HG03159 (cell line): Measurements from ENCODE around the gene CEP97.
"Not testable (repeated sequence)": the region's sequence is repeated elsewhere in the genome, so short reads cannot be mapped to it uniquely, and the experiment has no call there.

Experiments used
- ATAC-seq: cut with Tn5 transposase; IDR thresholded peaks from one replicate; pipeline ENCODE4 v1.9.1; 2021; ENCODE audit warnings: mild to moderate bottlenecking, moderate library complexity; ENCODE audit not compliant: unreplicated experiment

CEP97 gene

DNA sequence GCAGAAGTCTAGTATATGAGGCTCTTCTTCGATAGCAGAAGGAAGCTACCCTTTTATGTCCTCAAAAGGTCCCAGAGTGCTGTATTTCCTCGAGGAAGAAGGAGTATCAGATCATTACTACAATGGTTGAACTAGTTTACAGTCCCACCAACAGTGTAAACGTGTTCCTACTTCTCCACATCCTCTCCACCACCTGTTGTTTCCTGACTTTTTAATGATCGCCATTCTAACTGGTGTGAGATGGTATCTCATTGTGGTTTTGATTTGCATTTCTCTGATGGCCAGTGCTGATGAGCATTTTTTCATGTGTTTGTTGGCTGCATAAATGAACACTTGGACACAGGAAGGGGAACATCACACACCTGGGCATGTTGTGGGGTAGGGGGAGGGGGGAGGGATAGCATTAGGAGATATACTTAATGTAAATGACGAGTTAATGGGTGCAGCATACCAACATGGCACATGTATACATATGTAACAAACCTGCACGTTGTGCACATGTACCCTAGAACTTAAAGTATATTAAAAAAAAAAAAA lies 53.4 kb downstream of the CEP97 start:
- ATAC-seq = not testable (repeated sequence)

DNA sequence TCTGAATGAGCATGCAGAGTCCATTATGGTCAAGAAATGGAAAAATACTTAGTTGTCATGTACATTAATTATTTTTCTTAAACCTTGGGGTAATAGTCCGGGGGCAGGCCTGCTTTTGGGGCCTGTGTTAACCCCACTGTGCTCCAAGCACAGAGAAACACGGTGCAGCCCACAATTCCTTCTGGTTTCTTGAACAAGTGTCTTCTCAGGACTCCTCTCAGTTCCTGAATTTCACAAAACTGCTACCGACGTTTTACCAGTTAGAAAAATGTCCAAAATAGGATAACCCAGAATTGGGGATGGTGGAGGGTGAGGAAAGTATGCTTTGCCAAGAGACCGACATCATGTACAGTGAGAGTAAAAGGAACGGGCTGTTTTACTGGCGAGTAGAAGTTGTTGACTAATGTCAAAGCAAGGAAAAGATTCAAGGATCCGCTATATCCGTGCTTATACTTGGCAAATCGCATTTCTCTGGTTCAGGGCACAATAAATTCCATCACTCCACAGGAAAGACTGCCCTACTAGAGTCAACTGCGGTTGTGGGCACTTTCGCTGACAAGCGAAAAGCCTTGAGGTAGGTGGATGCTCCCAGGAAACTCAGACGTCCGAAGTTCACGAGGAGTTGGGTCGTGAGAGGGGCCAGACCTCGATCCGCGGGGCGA lies 54.1 kb downstream of the CEP97 start:
- ATAC-seq = no peak

DNA sequence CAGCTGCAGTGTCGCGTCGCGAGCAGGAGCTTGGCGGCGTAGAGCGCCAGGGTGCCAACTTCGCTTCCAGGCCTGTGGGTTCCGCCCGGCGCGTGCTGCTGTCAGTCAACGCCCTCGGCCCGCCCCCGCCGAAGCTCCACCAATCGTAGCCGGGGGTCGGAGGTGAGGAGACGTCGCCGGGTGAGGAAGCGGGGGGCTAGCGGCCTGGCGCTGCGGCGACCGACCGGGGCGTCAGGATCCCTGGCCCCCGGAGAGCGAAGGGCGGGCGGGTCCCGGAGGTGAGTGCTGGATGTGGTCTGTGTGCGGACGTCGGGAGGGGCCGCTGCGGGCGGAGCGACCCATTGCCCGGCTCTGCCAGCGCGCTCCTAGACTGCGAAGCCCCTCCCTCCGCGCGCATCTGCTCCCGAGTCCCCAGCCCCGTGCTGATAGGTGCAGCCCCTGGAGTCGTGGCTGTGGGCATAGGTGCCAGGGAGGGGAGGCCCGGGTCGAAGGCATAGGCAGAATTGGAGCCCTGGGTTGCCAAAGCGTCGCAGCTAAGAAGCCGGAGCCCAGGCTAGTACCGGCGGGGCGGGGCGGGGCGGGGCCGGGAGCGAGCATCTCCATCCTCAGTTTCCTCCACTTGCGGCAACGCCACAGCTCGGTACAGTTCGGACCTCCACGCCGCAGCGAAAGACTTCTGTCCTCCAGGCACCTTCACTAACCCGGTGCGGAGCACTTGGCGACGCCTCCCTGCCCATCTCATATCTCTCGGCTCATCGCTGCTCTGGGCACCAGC lies 54.8 kb downstream of the CEP97 start, which contains the start of gene NXPE3:
Gene NXPE3, plus strand, starts transcription at position 165 of the 775 bp plus-strand sequence. CDS start 6,386 bp downstream, outside the sequence.
- peak; percentile 96 for ATAC-seq

DNA sequence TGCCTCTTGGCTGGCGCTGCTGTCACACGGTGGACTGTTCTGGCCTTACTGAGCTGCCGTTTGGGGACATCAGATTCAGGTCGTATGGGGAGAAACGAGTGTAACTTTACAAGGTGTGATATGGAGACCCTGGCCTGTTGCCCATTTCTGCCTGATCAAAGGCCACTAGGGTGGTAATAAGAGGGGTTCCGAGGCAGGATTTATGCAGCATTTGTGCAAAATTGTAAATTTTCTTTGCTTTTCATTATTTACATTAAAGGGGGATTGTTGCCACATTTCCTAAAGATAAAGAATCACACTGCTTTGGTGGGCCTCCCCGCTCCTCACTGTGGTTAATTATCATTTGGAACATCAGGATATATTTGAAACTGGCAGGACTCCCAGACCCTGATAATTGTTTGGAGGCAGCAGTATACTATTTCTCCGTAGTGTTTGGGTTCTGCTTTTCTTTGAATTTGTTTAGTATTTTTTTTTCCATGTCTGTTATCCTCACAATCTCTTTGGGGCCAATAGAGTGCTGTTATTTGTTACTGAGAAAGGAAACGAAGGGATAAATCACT lies 55.5 kb downstream of the CEP97 start:
- no peak for ATAC-seq

DNA sequence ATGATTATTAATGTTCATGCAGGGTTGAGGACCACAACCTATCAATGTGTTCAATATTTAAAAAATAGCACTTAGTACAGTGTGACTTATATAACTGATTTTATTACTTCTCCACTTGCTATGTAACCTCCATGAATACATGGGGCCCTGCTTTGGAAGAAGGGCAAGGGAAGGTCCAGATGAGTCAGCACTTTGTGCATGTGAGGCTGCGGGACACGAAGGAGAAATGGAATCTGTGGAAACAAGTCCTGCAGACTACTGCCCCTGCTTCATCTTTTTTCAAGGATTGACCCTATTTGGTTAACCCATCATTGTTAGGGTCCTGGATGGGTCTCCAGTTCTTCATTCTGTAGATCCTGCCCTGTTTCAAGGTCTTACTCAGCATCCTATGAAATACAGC lies 56.2 kb downstream of the CEP97 start:
- no peak for ATAC-seq

DNA sequence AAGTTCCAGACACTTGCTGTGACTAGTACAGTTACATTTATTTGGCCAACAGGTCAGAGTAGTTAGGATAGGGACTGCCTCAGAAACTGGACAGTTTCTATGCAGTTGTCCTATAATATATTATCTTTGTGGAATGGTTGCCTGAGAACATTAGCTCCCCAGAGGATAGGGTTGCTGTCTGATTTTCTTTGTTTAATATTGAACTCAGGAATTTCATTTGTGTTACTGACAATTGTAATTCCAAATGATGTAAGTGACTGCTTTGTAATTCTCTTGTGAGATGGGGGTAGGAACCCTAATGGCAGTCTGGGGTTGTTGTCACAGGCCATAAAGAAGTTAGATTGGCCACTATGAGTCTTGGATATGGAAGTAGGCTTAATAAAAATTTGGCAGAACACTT lies 56.8 kb downstream of the CEP97 start:
- ATAC-seq = no peak

DNA sequence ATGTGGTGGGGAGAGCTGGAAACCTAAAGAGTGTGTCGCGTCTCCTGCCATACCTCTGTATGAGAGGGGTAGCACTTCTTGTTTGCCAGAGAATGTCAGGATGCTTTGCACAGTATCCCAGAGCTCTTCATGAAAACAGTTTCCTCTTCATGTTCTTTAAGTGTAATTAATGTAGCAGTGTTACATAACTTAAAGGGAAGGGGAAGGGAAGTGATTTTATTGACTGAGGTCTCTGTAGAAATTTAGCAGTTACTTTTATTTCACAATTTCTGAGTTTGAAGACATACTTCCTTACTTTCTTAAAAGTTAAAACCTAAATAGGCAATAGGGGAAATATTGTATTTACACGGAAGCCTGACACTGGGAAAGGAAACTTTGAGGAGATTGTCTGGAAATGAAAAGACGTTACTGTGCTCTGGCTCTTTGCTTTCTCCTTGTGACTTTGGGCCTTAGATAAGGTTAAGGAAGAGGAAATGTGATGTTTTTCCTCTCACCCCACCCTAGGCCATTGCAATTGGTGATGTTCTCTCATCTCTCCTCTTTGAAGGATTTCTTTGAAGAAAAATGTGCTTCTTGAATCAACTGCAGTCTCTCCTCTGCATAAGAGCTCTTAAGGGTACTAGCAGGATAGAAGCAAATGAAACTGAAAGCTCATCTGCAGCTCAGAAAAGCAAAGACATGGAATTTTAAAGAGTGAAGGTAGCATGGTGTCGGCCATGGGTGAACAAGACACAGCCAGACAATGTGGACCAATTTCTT lies 60.6 kb downstream of the CEP97 start:
- no peak for ATAC-seq

DNA sequence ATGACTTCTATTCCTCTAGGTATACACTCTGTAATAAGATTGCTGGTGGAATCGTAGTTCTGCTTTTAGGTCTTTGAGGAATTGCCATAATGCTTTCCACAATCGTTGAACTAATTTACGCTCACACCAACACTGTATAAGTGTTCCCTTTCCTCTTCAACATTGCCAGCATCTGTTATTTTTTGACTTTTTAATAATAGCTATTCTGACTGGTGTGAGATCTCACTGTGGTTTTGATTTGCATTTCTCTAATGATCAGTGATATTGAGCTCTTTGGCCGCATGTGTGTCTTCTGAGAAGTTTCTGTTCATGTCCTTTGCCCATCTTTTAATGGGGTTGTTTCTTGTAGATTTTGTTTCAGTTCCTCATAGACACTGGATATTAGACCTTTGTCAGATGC lies 67.4 kb downstream of the CEP97 start:
- peak; percentile 97 for ATAC-seq

DNA sequence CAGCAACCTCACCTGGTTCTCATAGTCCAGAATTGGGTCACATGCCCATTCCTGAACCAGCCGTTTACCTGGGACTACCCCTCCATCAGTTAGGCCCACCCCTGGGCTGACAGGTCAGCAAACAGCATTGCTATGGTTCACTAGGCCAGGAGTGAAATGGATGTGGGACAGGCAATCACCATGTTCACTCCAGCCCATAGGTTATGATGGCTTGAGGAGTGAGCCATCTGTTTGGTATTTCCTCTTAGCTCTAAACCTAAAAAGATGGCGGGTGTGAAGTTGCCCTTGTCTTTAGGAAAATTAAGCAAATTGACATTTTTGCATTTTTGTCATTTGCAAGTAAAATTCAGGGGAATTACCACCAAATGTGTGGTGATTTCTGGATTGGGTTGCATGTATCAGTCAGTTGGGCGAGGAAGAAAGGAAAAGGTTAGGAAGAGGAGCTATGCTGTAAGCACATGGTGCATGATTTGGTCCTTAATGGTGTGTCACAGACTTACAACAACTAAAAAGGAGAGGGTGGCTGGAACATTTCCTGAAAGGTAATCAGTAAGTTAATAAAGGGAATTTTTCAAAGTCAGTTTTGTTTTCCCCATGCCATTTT lies 71.8 kb downstream of the CEP97 start:
- no peak for ATAC-seq

DNA sequence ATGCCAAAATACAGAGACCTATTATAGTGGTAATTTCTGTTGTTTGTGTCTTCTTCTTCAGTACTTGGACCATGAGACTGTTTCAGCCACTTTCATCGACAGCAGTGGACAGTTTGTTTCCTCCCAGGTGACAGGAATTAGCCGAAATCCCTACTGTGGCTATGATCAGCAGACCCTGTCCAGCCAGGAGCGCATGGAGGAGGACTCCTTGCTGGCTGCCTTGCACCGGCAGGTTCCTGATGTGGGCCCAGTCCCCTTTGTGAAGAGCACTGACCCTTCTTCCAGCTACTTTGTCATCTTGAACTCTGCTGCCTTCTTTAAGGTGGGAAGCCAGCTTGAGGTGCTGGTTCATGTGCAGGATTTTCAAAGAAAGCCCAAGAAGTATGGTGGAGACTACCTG lies 76.8 kb downstream of the CEP97 start:
- no peak for ATAC-seq

DNA sequence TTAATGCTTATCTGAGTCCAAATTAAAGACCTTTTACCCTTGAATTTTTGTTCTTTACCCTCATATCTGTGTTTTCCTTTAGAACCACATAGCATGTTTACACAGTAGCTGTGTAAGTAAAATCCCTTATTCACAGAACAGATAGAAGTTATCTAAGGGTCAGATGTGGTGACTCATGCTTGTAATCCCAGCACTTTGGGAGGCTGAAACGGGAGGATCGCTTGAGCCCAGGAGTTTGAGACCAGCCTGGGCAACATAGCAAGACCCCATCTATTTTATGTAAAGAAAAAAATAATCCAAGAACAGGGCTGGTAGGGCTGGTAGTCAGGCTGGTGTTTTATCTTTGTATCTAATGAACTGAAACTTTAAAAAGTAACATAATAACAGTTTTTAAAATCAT lies 77.8 kb downstream of the CEP97 start:
- no peak for ATAC-seq

DNA sequence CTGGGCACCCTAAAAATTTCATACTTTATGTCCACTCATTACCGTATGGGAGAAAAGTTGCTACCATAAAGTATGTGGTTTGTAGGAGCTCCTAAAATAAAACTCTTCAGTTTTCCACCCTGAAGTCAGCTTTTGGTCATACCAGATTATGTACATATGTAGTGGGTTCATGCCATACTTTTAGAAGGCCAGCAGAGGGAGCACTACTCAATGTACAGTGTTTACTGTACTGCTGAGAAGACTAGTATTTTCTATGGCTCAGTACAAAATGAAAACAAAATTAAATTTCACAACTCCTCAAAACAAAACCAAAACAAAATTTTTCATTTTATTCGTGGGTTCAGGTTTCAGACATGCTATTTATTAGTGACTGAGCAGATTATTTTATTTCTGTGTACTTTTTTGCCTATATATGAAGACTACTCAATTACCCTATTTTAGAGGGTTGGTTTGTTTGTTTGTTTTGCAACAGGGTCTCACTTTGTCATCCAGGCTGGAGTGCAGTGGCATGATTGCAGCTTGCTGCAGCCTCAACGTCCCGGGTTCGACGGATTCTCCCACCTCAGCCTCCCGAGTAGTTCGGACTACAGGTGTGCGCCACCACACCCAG lies 78.9 kb downstream of the CEP97 start:
- ATAC-seq = peak; percentile 93

DNA sequence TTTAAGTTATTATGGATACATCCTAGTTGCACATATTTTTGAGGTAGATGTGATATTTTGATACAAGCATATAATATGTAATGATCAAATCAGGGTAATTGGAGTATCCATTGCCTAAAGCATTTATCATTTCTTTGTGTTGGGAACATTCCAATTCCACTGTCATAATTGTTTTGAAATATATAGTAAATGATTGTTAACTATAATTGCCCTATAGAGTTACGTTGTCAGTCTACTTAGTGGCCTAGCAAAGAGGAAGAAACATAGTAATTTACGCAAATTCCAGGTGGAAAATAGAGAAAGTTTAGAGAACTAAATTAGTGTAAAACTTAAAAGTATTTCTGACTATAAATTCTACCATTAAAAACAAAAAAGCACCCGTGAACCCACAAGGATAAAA lies 79.5 kb downstream of the CEP97 start:
- no peak for ATAC-seq

DNA sequence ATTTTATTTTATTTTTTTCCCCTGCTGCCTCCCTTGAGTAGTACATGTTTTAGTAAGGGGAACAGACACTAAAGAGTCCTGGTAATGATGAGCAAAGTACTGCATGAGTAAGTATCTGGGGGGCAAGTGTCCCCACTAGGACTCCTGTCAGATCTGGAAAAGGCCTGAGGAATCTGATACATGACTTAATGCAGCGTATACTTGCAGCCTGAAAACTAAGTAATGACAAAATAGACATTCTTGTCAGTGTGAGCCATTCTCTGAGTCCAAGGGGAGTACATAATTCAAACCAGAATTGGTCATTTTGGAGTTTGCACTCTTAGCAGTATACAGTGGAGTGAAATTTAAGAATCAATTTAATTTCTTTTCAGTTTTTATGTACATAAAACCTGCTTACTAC lies 82.1 kb downstream of the CEP97 start:
- no peak for ATAC-seq

DNA sequence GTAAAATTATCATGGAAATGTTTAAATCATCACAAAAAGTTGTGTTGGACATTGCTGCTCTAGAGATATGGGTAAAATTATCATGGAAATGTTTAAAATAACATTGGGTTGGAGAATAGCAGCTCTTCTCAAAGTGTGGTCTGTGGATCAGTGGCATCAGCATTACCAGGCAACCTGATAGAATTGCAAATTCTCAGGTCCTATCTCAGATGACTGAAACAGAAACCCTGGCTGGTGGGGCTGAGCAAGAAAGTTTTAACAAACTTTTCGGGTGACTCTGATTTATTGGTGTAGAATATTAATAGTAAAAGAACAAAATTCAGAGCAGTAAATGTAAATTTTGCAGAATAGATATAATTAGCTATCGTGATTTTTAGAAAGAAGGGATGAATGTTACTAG lies 83.5 kb downstream of the CEP97 start:
- peak; percentile 65 for ATAC-seq

DNA sequence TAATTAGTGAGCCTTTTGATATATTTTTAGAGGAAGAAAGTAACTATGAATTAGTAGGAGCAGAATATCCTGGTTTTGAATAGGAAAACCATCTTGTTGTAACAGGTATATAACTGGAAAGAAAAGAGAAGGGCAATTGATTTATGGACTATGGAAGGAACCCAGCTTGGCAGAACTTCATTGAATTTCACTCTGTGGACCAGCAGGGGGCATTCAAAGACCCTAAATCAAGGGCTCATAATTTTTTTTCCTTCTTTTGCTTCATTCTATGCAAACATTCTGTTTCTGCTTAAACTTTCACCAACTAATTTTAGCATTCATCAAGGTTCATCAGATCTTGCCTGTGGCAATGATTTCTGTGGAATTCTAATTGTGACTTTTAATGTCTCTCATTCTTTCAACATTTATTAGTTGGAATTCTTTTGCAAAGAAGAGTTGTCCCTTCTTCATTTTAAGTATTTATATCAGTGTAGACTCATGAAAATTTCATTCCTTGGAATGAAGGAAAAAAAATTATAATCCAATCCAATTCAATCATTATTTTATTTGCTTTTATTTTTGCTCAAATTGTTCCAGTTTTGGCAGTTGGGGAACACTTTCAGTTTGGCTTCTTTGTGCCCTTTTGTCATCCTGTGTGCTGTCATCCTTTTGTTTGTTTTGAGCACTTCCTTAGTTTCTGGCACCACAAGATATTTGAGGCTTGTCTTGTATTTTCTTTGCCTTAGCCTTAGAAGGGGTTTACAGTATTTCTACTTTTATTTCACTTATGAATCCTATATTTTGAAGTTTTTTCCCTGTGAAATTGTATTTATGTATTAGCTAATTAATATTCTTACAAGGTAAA lies 85.0 kb downstream of the CEP97 start:
- ATAC-seq = peak; percentile 42

DNA sequence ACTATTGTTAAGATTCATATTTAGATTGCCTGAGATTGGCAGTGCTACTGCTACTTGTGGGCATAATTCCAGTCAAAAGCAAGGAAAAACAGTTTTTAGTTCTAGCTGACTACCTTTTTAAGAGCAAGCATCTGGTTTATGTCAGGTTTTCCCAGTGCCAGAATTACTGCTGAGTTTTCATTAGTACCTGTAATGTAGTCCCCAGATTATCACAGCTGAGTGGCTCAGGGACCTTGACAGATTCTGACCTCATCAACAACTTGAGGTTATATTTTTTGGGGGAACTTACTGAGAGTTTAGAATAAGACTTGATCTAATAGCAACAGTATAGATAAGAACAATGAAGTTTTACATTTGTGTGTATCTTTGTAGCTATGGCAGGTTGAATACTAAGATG lies 85.6 kb downstream of the CEP97 start:
- ATAC-seq = no peak

DNA sequence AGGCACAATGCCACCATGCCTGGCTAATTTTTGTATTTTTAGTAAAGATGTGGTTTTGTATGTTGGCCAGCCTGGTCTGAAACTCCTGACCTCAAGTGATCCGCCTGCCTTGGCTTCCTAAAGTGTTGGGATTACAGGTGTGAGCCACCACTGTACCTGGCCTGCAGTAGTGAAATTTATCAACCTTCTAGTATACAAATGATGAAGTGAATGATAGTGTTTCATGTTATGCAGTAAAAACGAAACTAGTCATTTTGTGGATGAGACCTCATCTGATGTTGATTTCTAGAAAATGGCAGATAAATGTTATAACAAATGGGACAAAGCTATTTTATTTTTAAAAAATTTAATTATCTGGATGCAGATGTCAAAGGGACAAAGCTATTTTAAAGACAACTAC lies 87.5 kb downstream of the CEP97 start:
- no peak for ATAC-seq

DNA sequence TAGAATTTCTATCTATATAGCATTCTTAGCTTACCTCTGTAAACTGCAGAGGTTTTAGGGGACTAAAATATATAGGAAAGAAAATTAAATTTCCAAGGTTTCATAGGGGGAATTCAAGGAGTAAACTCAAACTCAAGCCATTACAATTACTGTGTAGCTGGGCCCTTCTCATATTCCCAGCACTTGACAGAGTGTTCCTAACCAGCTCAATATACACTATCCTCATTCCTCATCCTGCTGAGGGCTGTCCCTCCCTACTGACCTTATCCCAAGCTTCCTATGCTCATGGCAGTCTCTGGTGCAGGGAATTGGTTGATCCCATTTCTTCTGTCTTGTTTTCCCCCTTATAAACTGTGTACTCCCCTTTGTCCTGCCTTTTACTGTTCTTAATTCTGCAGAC lies 88.5 kb downstream of the CEP97 start:
- ATAC-seq = no peak
